DMS153 treated with DMSO at 0.1 percent for 48 hours (cell line): ENCODE data around the gene OGFOD3.

Experiments used
- DNase-seq: peaks from one replicate; lab custom pipeline; 2025; ENCODE audit not compliant: unreplicated experiment; lab: John Stamatoyannopoulos, UW

Gene OGFOD3

GRCh38 chr17:82447876-82448275 lies 29.5 kb upstream of the OGFOD3 start:
- DNase-seq: no peak

GRCh38 chr17:82446649-82447048 lies 28.3 kb upstream of the OGFOD3 start:
- no peak for DNase-seq

- DNase-seq: no peak
Observed at GRCh38 chr17:82446124-82446523, 27.7 kb upstream of the OGFOD3 start.

- no peak for DNase-seq
Observed at GRCh38 chr17:82445542-82445941, 27.2 kb upstream of the OGFOD3 start.

- DNase-seq: no peak
Observed at GRCh38 chr17:82444941-82445521, 26.6 kb upstream of the OGFOD3 start.

- no peak for DNase-seq
Observed at GRCh38 chr17:82444284-82444893, 26.0 kb upstream of the OGFOD3 start.

GRCh38 chr17:82443465-82444283 lies 25.3 kb upstream of the OGFOD3 start:
- no peak for DNase-seq

GRCh38 chr17:82442643-82443464 lies 24.5 kb upstream of the OGFOD3 start:
- DNase-seq: no peak

GRCh38 chr17:82441691-82442487 lies 23.5 kb upstream of the OGFOD3 start:
- DNase-seq: no peak

GRCh38 chr17:82440991-82441627 lies 22.7 kb upstream of the OGFOD3 start:
- DNase-seq: no peak

- DNase-seq: no peak
Observed at GRCh38 chr17:82440469-82440981, 22.1 kb upstream of the OGFOD3 start.

- no peak for DNase-seq
Observed at GRCh38 chr17:82439829-82440365, 21.5 kb upstream of the OGFOD3 start.

GRCh38 chr17:82439194-82439828 lies 20.9 kb upstream of the OGFOD3 start:
- no peak for DNase-seq

- no peak for DNase-seq
Observed at GRCh38 chr17:82438401-82439193, 20.2 kb upstream of the OGFOD3 start.

GRCh38 chr17:82437325-82437668 lies 18.9 kb upstream of the OGFOD3 start:
- DNase-seq: no peak

- DNase-seq: no peak
Observed at GRCh38 chr17:82436601-82437324, 18.4 kb upstream of the OGFOD3 start.

GRCh38 chr17:82435601-82436583 lies 17.5 kb upstream of the OGFOD3 start:
- no peak for DNase-seq
